Activated T-helper 9 cell treated with anti-CD3 and anti-CD28 coated beads, Interleukin-2, amount 50 U/mL, for 16 hours (primary cell): ENCODE measurements around the gene MS4A6A.
"Not testable (repeated sequence)": the region's sequence is repeated elsewhere in the genome, so short reads cannot be mapped to it uniquely, and the experiment has no call there.

ENCODE experiments used
- DNase-seq: peaks from one replicate; pipeline ENCODE4 v3.0.0-alpha.2; 2020; ENCODE audit warnings: low read depth

The MS4A6A gene

GRCh38 chr11:60183591-60184205 is 815 bp upstream of the MS4A6A start:
- no peak for DNase-seq

GRCh38 chr11:60175860-60176275 is 7.0 kb downstream of the MS4A6A start:
- DNase-seq = no peak

GRCh38 chr11:60172011-60172410 is 10.9 kb downstream of the MS4A6A start:
- no peak for DNase-seq

GRCh38 chr11:60170566-60170965 is 12.3 kb downstream of the MS4A6A start:
- DNase-seq = no peak

GRCh38 chr11:60169264-60169915 is 13.5 kb downstream of the MS4A6A start:
- no peak for DNase-seq

- no peak for DNase-seq
Observed at GRCh38 chr11:60168306-60168705, 14.6 kb downstream of the MS4A6A start.

GRCh38 chr11:60165951-60166350 is 16.9 kb downstream of the MS4A6A start:
- no peak for DNase-seq

- DNase-seq = no peak
Observed at GRCh38 chr11:60165538-60165937, 17.3 kb downstream of the MS4A6A start.

GRCh38 chr11:60164550-60165075 is 18.3 kb downstream of the MS4A6A start:
- no peak for DNase-seq

GRCh38 chr11:60161766-60162165 is 21.1 kb downstream of the MS4A6A start:
- no peak for DNase-seq

- DNase-seq = no peak
Observed at GRCh38 chr11:60161107-60161506, 21.8 kb downstream of the MS4A6A start.

GRCh38 chr11:60159868-60160267 is 23.0 kb downstream of the MS4A6A start:
- no peak for DNase-seq

GRCh38 chr11:60159284-60159683 is 23.6 kb downstream of the MS4A6A start:
- DNase-seq = no peak

- DNase-seq = no peak
Observed at GRCh38 chr11:60158636-60159035, 24.2 kb downstream of the MS4A6A start.

- no peak for DNase-seq
Observed at GRCh38 chr11:60155931-60156330, 27.0 kb downstream of the MS4A6A start.

GRCh38 chr11:60152727-60153126 is 30.2 kb downstream of the MS4A6A start:
- DNase-seq = not testable (repeated sequence)

GRCh38 chr11:60150279-60150678 is 32.6 kb downstream of the MS4A6A start:
- DNase-seq = no peak

GRCh38 chr11:60145677-60146076 is 37.2 kb downstream of the MS4A6A start:
- DNase-seq = no peak

- DNase-seq = no peak
Observed at GRCh38 chr11:60143768-60144167, 39.1 kb downstream of the MS4A6A start.

GRCh38 chr11:60133917-60134316 is 49.0 kb downstream of the MS4A6A start:
- no peak for DNase-seq

- no peak for DNase-seq
Observed at GRCh38 chr11:60131912-60132311, 51.0 kb downstream of the MS4A6A start.

- DNase-seq = no peak
Observed at GRCh38 chr11:60130496-60130895, 52.4 kb downstream of the MS4A6A start.

- no peak for DNase-seq
Observed at GRCh38 chr11:60129853-60130252, 53.0 kb downstream of the MS4A6A start.

- DNase-seq = not testable (repeated sequence)
Observed at GRCh38 chr11:60128866-60129265, 54.0 kb downstream of the MS4A6A start.
